SU-DHL-6 (cell line): ENCODE data around the gene SLC7A6OS.

Experiments used
- H2AFZ ChIP-seq: fragments of 200-600 bp; sonication (generic); 2 replicates; pipeline ENCODE4 v1.6.1; 2014; ENCODE audit warnings: low read depth, mild to moderate bottlenecking, moderate library complexity, mixed read lengths, antibody characterized with exemption, low read length; ENCODE audit not compliant: severe bottlenecking
- H3F3A ChIP-seq: fragments of 200-600 bp; shearing (Covaris generic); 2 replicates; pipeline ENCODE4 v1.6.0; 2016; ENCODE audit warnings: antibody characterized with exemption, mild to moderate bottlenecking; ENCODE audit not compliant: insufficient read depth
- H3K27ac ChIP-seq: fragments of 200-600 bp; sonication (generic); 2 replicates; pipeline ENCODE4 v1.5.1; 2016; ENCODE audit warnings: low read depth, mild to moderate bottlenecking, low read length, moderate library complexity, mixed read lengths
- H3K27me3 ChIP-seq: fragments of 200-600 bp; sonication (generic), shearing (Covaris generic); 2 replicates; pipeline ENCODE4 v1.6.0; 2014; ENCODE audit warnings: mild to moderate bottlenecking, low read length
- H3K36me3 ChIP-seq: fragments of 200-600 bp; sonication (generic); 2 replicates; pipeline ENCODE4 v1.6.1; 2014; ENCODE audit warnings: mild to moderate bottlenecking, low read length, mixed read lengths
- H3K4me2 ChIP-seq: fragments of 300-600, 200-600 bp; shearing (Covaris generic), sonication (generic); 2 replicates; pipeline ENCODE4 v1.6.0; 2014; ENCODE audit warnings: low read length, low read depth, mild to moderate bottlenecking; ENCODE audit not compliant: poor library complexity, severe bottlenecking
- H3K4me3 ChIP-seq: fragments of 200-600 bp; sonication (generic); 2 replicates; pipeline ENCODE4 v1.5.1; 2014; ENCODE audit warnings: antibody characterized with exemption, low read length, mild to moderate bottlenecking, mixed read lengths; ENCODE audit not compliant: insufficient read depth, poor library complexity, severe bottlenecking
- H3K79me2 ChIP-seq: fragments of 200-600 bp; sonication (generic); 2 replicates; pipeline ENCODE4 v1.6.1; 2014; ENCODE audit warnings: mild to moderate bottlenecking, low read length, moderate library complexity; ENCODE audit not compliant: insufficient read depth
- H3K9ac ChIP-seq: fragments of 200-600 bp; sonication (generic); 2 replicates; pipeline ENCODE4 v1.7.0; 2014; ENCODE audit warnings: mild to moderate bottlenecking, low read length
- H3K9me2 ChIP-seq: fragments of 200-600 bp; sonication (generic); replicated peaks from 2 replicates; pipeline ENCODE4 v1.6.1; 2014; ENCODE audit warnings: low read length; ENCODE audit not compliant: insufficient read depth
- H3K9me3 ChIP-seq: fragments of 200-600 bp; sonication (generic); 2 replicates; pipeline ENCODE4 v1.6.1; 2014; ENCODE audit warnings: low read length, mixed read lengths; ENCODE audit not compliant: insufficient read depth
- H4K20me1 ChIP-seq: fragments of 200-600 bp; sonication (generic); 2 replicates; pipeline ENCODE4 v1.6.1; 2014; ENCODE audit warnings: low read depth, mild to moderate bottlenecking, antibody characterized with exemption, low read length, moderate library complexity, mixed read lengths
- CTCF ChIP-seq: fragments of 200-600 bp; sonication (generic); IDR thresholded peaks from one replicate; pipeline ENCODE4 v1.5.1; 2017; ENCODE audit warnings: antibody characterized with exemption, mild to moderate bottlenecking, low read length, moderate library complexity; ENCODE audit not compliant: insufficient read depth, poor library complexity, severe bottlenecking
- EZH2phosphoT487 ChIP-seq: fragments of 200-600 bp; sonication (generic), shearing (Covaris generic); conservative IDR thresholded peaks from 2 replicates; pipeline ENCODE4 v1.6.1; 2018; ENCODE audit warnings: mild to moderate bottlenecking, antibody characterized with exemption, low read length, moderate library complexity, mixed read lengths

SLC7A6OS gene

GRCh38 chr16:68356249-68356918, 45.6 kb upstream of the SLC7A6OS start:
- H4K20me1 ChIP-seq, result no peaks in the 10 kb centered on the region
- H3F3A ChIP-seq, result no peaks in the 10 kb centered on the region
- no peaks in the 10 kb centered on the region for H3K27me3 ChIP-seq
- H3K36me3 ChIP-seq, result no peaks in the 10 kb centered on the region
- no peaks in the 10 kb centered on the region for H3K79me2 ChIP-seq
- H3K9me3 ChIP-seq, result no peaks in the 10 kb centered on the region
- H3K4me2 ChIP-seq, result no peak overlapping the region
- TF ChIP-seq CTCF, result no peak
- TF ChIP-seq EZH2phosphoT487, result no peak
- H3K9me2 ChIP-seq, result no peaks in the 10 kb centered on the region
- H3K4me3 ChIP-seq, result no peak overlapping the region
- no peak overlapping the region for H3K9ac ChIP-seq
- no peak overlapping the region for H3K27ac ChIP-seq
- no peak overlapping the region for H2AFZ ChIP-seq

GRCh38 chr16:68355447-68356248, 44.9 kb upstream of the SLC7A6OS start:
- Histone ChIP-seq H3K9me3 (no peaks in the 10 kb centered on the region), H4K20me1 (no peaks in the 10 kb centered on the region), H3K4me3 (no peak overlapping the region), H2AFZ (no peak overlapping the region), H3K4me2 (no peak overlapping the region), H3K27me3 (no peaks in the 10 kb centered on the region), H3F3A (no peaks in the 10 kb centered on the region), H3K9ac (no peak overlapping the region), H3K36me3 (no peaks in the 10 kb centered on the region), H3K9me2 (no peaks in the 10 kb centered on the region), H3K27ac (no peak overlapping the region), H3K79me2 (no peaks in the 10 kb centered on the region)
- no peak for TF ChIP-seq CTCF

GRCh38 chr16:68354816-68355215, 44.1 kb upstream of the SLC7A6OS start:
- H2AFZ ChIP-seq, result no peak overlapping the region
- H3K9me2 ChIP-seq, result no peaks in the 10 kb centered on the region
- no peak overlapping the region for H3K9ac ChIP-seq
- no peaks in the 10 kb centered on the region for H3K27me3 ChIP-seq
- TF ChIP-seq EZH2phosphoT487, result no peak
- no peak for TF ChIP-seq CTCF
- H3F3A ChIP-seq, result no peaks in the 10 kb centered on the region
- no peaks in the 10 kb centered on the region for H3K9me3 ChIP-seq
- H4K20me1 ChIP-seq, result no peaks in the 10 kb centered on the region
- no peak overlapping the region for H3K27ac ChIP-seq
- H3K4me3 ChIP-seq, result no peak overlapping the region
- no peaks in the 10 kb centered on the region for H3K36me3 ChIP-seq
- no peak overlapping the region for H3K4me2 ChIP-seq
- H3K79me2 ChIP-seq, result no peaks in the 10 kb centered on the region
